ENCODE results near the gene AKT2. TPM values are rescaled to one million over a fixed set of nuclear protein-coding genes. Genes with fewer than 3 reads are reported as not detected.

Gene AKT2
- total RNA-seq, 2 donors from 2014 or later, result 46.2 to 96.2 TPM

GRCh38 chr19:40208602-40209001 lies 76.5 kb downstream of the AKT2 start:
- intact Hi-C loops (cut with DNase I), result no loop called here
- Histone ChIP-seq H3K27ac (no peak overlapping the region), H3K4me1 (no peaks in the 10 kb centered on the region), H3K36me3 (replicated peaks in 1 of 2; ENCODE audit: insufficient read depth in 1 of 2, low read depth in 2 of 2) (no peaks in the 10 kb centered on the region), H3K27me3 (no peaks in the 10 kb centered on the region), H3K9me3 (no peaks in the 10 kb centered on the region), H3K4me3 (no peak overlapping the region)
- no peak for ATAC-seq
- TF ChIP-seq POLR2A (IDR thresholded peaks at IDR 0.05), result no peak
- TF ChIP-seq, protein P1, sequence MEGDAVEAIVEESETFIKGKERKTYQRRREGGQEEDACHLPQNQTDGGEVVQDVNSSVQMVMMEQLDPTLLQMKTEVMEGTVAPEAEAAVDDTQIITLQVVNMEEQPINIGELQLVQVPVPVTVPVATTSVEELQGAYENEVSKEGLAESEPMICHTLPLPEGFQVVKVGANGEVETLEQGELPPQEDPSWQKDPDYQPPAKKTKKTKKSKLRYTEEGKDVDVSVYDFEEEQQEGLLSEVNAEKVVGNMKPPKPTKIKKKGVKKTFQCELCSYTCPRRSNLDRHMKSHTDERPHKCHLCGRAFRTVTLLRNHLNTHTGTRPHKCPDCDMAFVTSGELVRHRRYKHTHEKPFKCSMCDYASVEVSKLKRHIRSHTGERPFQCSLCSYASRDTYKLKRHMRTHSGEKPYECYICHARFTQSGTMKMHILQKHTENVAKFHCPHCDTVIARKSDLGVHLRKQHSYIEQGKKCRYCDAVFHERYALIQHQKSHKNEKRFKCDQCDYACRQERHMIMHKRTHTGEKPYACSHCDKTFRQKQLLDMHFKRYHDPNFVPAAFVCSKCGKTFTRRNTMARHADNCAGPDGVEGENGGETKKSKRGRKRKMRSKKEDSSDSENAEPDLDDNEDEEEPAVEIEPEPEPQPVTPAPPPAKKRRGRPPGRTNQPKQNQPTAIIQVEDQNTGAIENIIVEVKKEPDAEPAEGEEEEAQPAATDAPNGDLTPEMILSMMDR (IDR thresholded peaks at IDR 0.05), result no peak
- no peak for DNase-seq
- 94 to 96% methylated on average over 5 of the region's 5 CpGs for WGBS, 2 donors

DNA sequence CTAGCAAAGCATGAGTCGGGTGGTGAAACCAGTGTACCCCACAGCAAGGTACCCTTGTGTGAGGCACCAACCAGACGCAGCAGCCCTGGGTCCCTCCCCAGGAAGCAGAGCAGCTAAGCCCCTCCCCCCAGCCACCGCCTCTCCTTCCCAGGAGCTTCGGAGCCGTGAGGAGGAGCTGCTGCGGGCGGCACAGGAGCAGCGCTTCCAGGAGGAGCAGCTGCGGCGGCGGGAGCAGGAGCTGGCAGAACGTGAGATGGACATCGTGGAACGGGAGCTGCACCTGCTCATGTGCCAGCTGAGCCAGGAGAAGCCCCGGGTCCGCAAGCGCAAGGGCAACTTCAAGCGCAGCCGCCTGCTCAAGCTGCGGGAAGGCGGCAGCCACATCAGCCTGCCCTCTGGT lies 79.4 kb downstream of the AKT2 start:
- H3K36me3 ChIP-seq (replicated peaks in 1 of 2; ENCODE audit: insufficient read depth in 1 of 2, low read depth in 2 of 2), result no peaks in the 10 kb centered on the region
- ATAC-seq, result no peak
- no peaks in the 10 kb centered on the region for H3K27me3 ChIP-seq
- WGBS, 2 donors, result 92 to 97% methylated on average over 18 to 21 of the region's 21 CpGs
- no peak overlapping the region for H3K4me3 ChIP-seq
- H3K4me1 ChIP-seq, result no peaks in the 10 kb centered on the region
- no peaks in the 10 kb centered on the region for H3K9me3 ChIP-seq
- TF ChIP-seq POLR2A (IDR thresholded peaks at IDR 0.05), result no peak
- TF ChIP-seq, protein P1 (IDR thresholded peaks at IDR 0.05), result no peak
- DNase-seq, result no peak
- intact Hi-C loops (cut with DNase I), result no loop called here
- H3K27ac ChIP-seq, result no peak overlapping the region

- TF ChIP-seq POLR2A (IDR thresholded peaks at IDR 0.05), result no peak
- TF ChIP-seq, protein P1 (IDR thresholded peaks at IDR 0.05), result no peak
- no peaks in the 10 kb centered on the region for H3K9me3 ChIP-seq
- no peaks in the 10 kb centered on the region for H3K4me1 ChIP-seq
- H3K27ac ChIP-seq, result no peak overlapping the region
- WGBS, 2 donors, result 94 to 95% methylated on average over 12 to 16 of the region's 16 CpGs
- H3K36me3 ChIP-seq (replicated peaks in 1 of 2; ENCODE audit: insufficient read depth in 1 of 2, low read depth in 2 of 2), result no peaks in the 10 kb centered on the region
- no peak for DNase-seq
- intact Hi-C loops (cut with DNase I), result no loop called here
- H3K27me3 ChIP-seq, result no peaks in the 10 kb centered on the region
- no peak for ATAC-seq
- no peak overlapping the region for H3K4me3 ChIP-seq
These were observed 80.8 kb downstream of the AKT2 start for GRCh38 chr19:40204381-40204780.

DNA sequence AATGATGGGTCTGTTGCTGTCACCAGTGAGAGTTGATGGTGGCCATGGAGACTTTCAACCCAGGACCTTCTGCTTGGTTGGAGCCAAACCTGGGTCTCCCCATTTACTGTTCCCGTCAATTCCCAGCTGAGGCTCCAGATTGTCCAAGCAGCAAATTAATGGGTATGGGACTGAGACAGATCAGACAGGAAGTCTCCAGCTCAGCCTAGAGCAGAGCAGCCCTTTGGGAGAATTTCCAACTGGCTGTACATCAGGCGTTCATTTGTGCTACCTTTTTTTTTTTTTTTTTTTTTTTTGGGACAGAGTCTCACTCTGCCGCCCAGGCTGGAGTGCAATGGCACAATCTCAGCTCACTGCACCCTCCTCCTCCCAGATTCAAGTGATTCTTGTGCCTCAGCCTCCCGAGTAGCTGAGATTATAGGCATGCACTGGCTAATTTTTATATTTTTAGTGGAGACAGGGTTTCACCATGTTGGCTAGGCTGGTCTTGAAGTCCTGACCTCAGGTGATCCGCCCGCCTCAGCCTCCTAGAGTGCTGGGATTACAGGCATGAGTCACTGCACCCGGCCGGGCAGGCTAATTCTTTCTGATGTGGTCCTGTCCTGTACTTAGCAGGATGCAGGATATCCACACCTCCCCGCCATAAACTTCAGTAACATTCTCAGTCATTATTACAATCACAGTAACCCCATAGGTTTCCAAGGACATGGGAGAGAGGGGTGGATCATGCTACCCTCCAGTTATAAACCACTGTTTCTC lies 84.6 kb downstream of the AKT2 start:
- ATAC-seq (no peak), DNase-seq (no peak)
- Histone ChIP-seq H3K4me1 (no peaks in the 10 kb centered on the region), H3K27ac (no peak overlapping the region), H3K27me3 (no peaks in the 10 kb centered on the region), H3K4me3 (no peak overlapping the region), H3K36me3 (replicated peaks in 1 of 2; ENCODE audit: insufficient read depth in 1 of 2, low read depth in 2 of 2) (no peaks in the 10 kb centered on the region), H3K9me3 (no peaks in the 10 kb centered on the region)
- intact Hi-C loops (cut with DNase I), result no loop called here
- TF ChIP-seq POLR2A (IDR thresholded peaks at IDR 0.05), result no peak
- WGBS, 2 donors, result 85 to 96% methylated on average over 8 to 9 of the region's 9 CpGs

- DNase-seq (no peak), ATAC-seq (no peak)
- Histone ChIP-seq H3K27ac (no peak overlapping the region), H3K36me3 (replicated peaks in 1 of 2; ENCODE audit: insufficient read depth in 1 of 2, low read depth in 2 of 2) (no peaks in the 10 kb centered on the region), H3K9me3 (no peaks in the 10 kb centered on the region), H3K27me3 (no peaks in the 10 kb centered on the region), H3K4me1 (peaks cover 2% of the 10 kb centered on the region), H3K4me3 (no peak overlapping the region)
- TF ChIP-seq, protein P1 (IDR thresholded peaks at IDR 0.05), result no peak
- TF ChIP-seq POLR2A (IDR thresholded peaks at IDR 0.05), result no peak
- WGBS, 2 donors, result 95 to 98% methylated on average over 21 to 29 of the region's 29 CpGs
- intact Hi-C loops (cut with DNase I), result no loop called here
These were observed 86.7 kb downstream of the AKT2 start for GRCh38 chr19:40198272-40198990.

Measured in body of pancreas (tissue), 4 donors.